Muscle layer of duodenum (tissue), 2 donors: Measurements from ENCODE around the gene HS3ST2.

Experiments
- H3K27ac ChIP-seq: one replicate; pipeline ENCODE4 v1.7.0; 2013; ENCODE audit warnings: mild to moderate bottlenecking, low read length
- H3K27me3 ChIP-seq: one replicate; pipeline ENCODE4 v1.7.0; 2013; ENCODE audit warnings: low read depth, mild to moderate bottlenecking, control low read depth, low read length
- H3K36me3 ChIP-seq, 2 donors: one replicate each; pipeline ENCODE4 v1.7.0; 2013; ENCODE audit warnings: low read length in 2 of 2, control low read depth in 1 of 2, mild to moderate bottlenecking in 1 of 2; ENCODE audit not compliant: insufficient read depth in 2 of 2, control insufficient read depth in 1 of 2
- H3K4me1 ChIP-seq, 2 donors: one replicate each; pipeline ENCODE4 v1.7.0; 2013; ENCODE audit warnings: low read length in 2 of 2, mild to moderate bottlenecking in 2 of 2, control low read depth in 1 of 2, moderate library complexity in 1 of 2; ENCODE audit not compliant: insufficient read depth in 2 of 2, control insufficient read depth in 1 of 2
- H3K4me3 ChIP-seq, 2 donors: one replicate each; pipeline ENCODE4 v1.7.0; 2013; ENCODE audit warnings: low read length in 2 of 2, low read depth in 1 of 2, mild to moderate bottlenecking in 1 of 2
- H3K9me3 ChIP-seq, 2 donors: one replicate each; pipeline ENCODE4 v1.7.0; 2013; ENCODE audit warnings: low read length in 2 of 2, control low read depth in 1 of 2, mild to moderate bottlenecking in 1 of 2; ENCODE audit not compliant: control insufficient read depth in 1 of 2
- donor health status: healthy.

HS3ST2 gene

GRCh38 chr16:22786691-22787090 is 27.3 kb upstream of the HS3ST2 start:
- H3K4me3 ChIP-seq = no peak overlapping the region
- no peak overlapping the region for H3K27ac ChIP-seq
- H3K9me3 ChIP-seq = no peaks in the 10 kb centered on the region
- no peaks in the 10 kb centered on the region for H3K4me1 ChIP-seq
- H3K27me3 ChIP-seq = no peaks in the 10 kb centered on the region
- no peaks in the 10 kb centered on the region for H3K36me3 ChIP-seq

DNA sequence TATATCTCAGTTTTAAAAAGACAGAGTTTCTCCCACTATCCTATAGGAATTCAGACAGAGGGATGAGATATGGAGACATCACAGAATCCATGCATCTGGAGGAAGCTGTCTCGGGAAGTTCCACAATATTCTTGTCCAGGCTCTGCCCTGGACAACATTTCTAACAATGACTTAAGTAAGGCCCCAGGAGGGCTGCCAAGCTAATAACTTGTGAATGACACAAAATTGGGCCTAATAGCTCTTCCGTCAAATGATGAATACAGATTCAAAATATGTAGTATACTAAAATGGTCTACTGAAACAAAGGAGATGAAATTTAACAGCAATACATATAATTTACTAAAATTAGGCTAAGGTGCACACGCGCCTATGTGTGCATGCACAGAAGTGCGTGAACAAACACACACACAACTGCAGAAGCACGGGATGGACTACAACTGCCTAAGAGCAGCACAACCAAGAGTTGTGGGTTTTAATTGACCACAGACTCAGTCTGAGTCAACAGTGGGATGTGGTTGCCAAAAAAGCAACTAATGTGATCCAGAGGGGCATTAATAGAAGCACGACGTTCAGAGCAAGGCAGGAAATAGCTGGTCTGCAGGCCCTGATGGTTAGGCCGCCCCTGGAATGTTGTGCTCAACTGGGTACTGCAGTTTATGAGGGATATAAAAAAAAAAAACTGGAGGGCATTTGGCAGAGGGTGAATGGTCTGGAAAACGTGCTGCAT is 26.3 kb upstream of the HS3ST2 start:
- H3K36me3 ChIP-seq = no peaks in the 10 kb centered on the region
- H3K4me3 ChIP-seq = no peak overlapping the region
- H3K9me3 ChIP-seq = peaks cover 0 to 5% of the 10 kb centered on the region in 2 donors
- no peaks in the 10 kb centered on the region for H3K4me1 ChIP-seq
- no peak overlapping the region for H3K27ac ChIP-seq
- no peaks in the 10 kb centered on the region for H3K27me3 ChIP-seq

GRCh38 chr16:22788193-22788530 is 25.8 kb upstream of the HS3ST2 start:
- peaks cover 0 to 5% of the 10 kb centered on the region in 2 donors for H3K9me3 ChIP-seq
- H3K4me1 ChIP-seq = no peaks in the 10 kb centered on the region
- H3K36me3 ChIP-seq = no peaks in the 10 kb centered on the region
- H3K27ac ChIP-seq = no peak overlapping the region
- no peaks in the 10 kb centered on the region for H3K27me3 ChIP-seq
- no peak overlapping the region for H3K4me3 ChIP-seq

DNA sequence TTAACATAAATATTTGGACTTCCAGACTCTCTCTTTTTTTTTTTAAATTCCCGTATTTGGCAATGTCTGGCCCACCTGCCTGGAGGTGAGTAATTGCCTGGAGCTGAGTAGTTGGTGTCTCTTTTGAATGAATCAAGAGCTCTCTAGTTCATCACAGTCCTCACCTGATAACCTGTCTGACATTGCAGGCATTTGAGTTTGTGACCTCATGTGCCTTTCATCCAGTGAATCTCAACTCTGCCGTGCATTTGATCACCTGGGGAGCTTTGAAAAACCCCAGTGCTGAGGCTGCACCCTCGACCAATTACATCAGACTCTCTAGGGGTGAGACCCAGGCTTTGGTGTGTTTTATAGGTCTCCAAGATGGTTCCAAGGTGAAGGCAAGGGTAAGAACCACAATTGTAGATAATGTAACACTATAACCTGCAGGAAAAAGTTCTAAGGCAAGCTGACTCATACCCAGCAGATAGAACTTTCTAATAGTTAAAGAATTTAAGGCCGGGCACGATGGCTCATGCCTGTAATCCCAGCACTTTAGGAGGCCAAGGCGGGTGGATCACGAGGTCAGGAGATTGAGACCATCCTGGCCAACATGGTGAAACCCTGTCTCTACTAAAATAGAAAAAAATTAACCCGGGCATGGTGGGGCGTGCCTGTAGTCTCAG is 24.5 kb upstream of the HS3ST2 start:
- Histone ChIP-seq H3K4me3 (no peak overlapping the region), H3K27ac (no peak overlapping the region), H3K9me3 (peaks cover 3 to 9% of the 10 kb centered on the region in 2 donors), H3K4me1 (no peaks in the 10 kb centered on the region), H3K27me3 (no peaks in the 10 kb centered on the region), H3K36me3 (no peaks in the 10 kb centered on the region)

- no peaks in the 10 kb centered on the region for H3K36me3 ChIP-seq
- no peak overlapping the region for H3K4me3 ChIP-seq
- no peaks in the 10 kb centered on the region for H3K4me1 ChIP-seq
- no peaks in the 10 kb centered on the region for H3K27me3 ChIP-seq
- peaks cover 11 to 13% of the 10 kb centered on the region in 2 donors for H3K9me3 ChIP-seq
- no peak overlapping the region for H3K27ac ChIP-seq
Observed at GRCh38 chr16:22797551-22797950, 16.4 kb upstream of the HS3ST2 start.

GRCh38 chr16:22799113-22799512 is 14.8 kb upstream of the HS3ST2 start:
- peaks cover 10 to 12% of the 10 kb centered on the region in 2 donors for H3K9me3 ChIP-seq
- no peaks in the 10 kb centered on the region for H3K36me3 ChIP-seq
- H3K27ac ChIP-seq = no peak overlapping the region
- no peak overlapping the region for H3K4me3 ChIP-seq
- H3K27me3 ChIP-seq = no peaks in the 10 kb centered on the region
- no peaks in the 10 kb centered on the region for H3K4me1 ChIP-seq

GRCh38 chr16:22804893-22805292 is 9.1 kb upstream of the HS3ST2 start:
- no peak overlapping the region for H3K27ac ChIP-seq
- no peaks in the 10 kb centered on the region for H3K9me3 ChIP-seq
- no peaks in the 10 kb centered on the region for H3K27me3 ChIP-seq
- no peaks in the 10 kb centered on the region for H3K36me3 ChIP-seq
- H3K4me3 ChIP-seq = no peak overlapping the region
- no peaks in the 10 kb centered on the region for H3K4me1 ChIP-seq

- Histone ChIP-seq H3K27ac (no peak overlapping the region), H3K4me1 (no peaks in the 10 kb centered on the region), H3K4me3 (no peak overlapping the region), H3K36me3 (no peaks in the 10 kb centered on the region), H3K9me3 (no peaks in the 10 kb centered on the region), H3K27me3 (no peaks in the 10 kb centered on the region)
Observed at GRCh38 chr16:22805326-22805725, 8.6 kb upstream of the HS3ST2 start.

DNA sequence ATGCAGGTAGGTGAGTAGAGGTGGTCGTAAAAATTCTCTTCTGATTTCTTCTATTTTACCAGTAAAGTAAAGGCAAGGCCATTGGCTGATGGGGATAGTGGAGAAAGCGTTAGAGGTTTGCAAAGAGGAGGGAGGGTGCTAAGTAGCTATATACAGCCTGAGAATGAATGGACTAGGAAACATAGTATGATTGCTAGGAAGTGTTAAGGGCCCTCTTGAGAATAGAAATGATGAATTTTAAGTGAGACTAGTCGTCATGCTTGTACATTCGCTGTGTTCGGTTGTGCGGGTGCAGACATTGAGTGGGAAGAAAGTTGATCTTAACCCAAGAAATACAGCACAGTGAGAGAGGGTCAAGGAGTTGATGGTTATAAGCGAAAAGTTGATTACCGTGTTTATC is 7.2 kb upstream of the HS3ST2 start:
- Histone ChIP-seq H3K4me3 (no peak overlapping the region), H3K27me3 (no peaks in the 10 kb centered on the region), H3K27ac (no peak overlapping the region), H3K36me3 (no peaks in the 10 kb centered on the region), H3K4me1 (no peaks in the 10 kb centered on the region), H3K9me3 (no peaks in the 10 kb centered on the region)

- Histone ChIP-seq H3K27ac (no peak overlapping the region), H3K9me3 (no peaks in the 10 kb centered on the region), H3K4me1 (peaks cover 0 to 17% of the 10 kb centered on the region in 2 donors), H3K4me3 (no peak overlapping the region), H3K27me3 (peaks cover 6% of the 10 kb centered on the region), H3K36me3 (no peaks in the 10 kb centered on the region)
Observed at GRCh38 chr16:22810226-22810625, 3.7 kb upstream of the HS3ST2 start.

DNA sequence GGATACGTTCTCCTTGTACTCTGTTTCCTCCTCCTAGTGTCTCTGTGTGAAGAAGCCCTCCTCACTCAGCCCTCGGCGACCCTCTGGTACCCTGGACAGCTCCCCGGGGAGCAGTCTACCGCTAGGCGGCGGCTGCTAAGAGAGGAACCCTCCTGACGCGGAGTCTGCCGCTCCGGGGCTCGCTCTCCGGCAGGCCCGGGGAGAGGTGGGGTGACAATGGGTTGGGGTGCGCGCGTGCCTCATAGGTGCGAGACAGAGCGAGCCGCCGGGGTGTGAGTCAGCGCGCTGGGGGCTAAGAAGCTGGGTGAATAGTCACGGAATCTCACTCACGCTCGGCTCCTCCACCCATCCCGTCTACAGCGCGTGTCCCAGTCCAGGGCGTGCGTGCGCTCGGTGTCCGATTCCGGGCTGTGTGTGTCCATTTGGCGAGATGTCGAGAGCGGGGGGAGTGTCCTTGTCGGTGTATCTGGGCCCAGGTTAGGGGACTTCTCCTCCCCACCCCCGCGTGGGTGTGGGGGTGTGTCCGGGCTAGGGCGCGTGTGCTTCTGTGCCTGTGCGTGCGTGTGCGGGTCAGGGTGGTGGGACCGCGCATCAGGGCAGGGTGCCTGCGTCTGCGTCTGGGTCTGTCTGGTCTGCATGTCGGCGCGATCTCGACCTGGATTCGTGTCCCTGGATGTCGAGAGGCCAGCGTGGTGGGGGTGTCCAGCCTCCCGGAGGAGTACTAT is 577 bp upstream of the HS3ST2 start:
- Histone ChIP-seq H3K9me3 (no peaks in the 10 kb centered on the region), H3K4me1 (peaks cover 0 to 17% of the 10 kb centered on the region in 2 donors), H3K27ac (no peak overlapping the region), H3K36me3 (no peaks in the 10 kb centered on the region), H3K4me3 (peak overlapping the region in 1 of 2 donors; percentile 60), H3K27me3 (peaks cover 12% of the 10 kb centered on the region)
